Endodermal cell (in vitro differentiated cells): Measurements from ENCODE around the gene IQSEC2. TPM values are rescaled to one million over a fixed set of nuclear protein-coding genes. Genes with fewer than 3 reads are reported as not detected.
A peak's percentile ranks its signal among the peaks of the same experiment; 100 is the strongest.

ENCODE experiments used
- DNase-seq: peaks from one replicate; pipeline ENCODE4 v3.0.0-alpha.2; 2017
- H3K27ac ChIP-seq: 2 replicates; pipeline ENCODE4 v1.5.1; 2013; ENCODE audit warnings: mild to moderate bottlenecking, low read depth, low read length, moderate library complexity
- H3K27me3 ChIP-seq: 2 replicates; pipeline ENCODE4 v1.6.1; 2013; ENCODE audit warnings: mild to moderate bottlenecking, low read length, moderate library complexity; ENCODE audit not compliant: insufficient read depth, control insufficient read depth, poor library complexity, severe bottlenecking
- H3K36me3 ChIP-seq: 2 replicates; pipeline ENCODE4 v1.7.0; 2013; ENCODE audit warnings: mild to moderate bottlenecking, low read length, moderate library complexity; ENCODE audit not compliant: control insufficient read depth, insufficient read depth
- H3K4me1 ChIP-seq: one replicate; pipeline ENCODE4 v1.7.0; 2013; ENCODE audit warnings: low read length; ENCODE audit not compliant: control insufficient read depth, insufficient read depth
- H3K4me3 ChIP-seq: 2 replicates; pipeline ENCODE4 v1.5.1; 2013; ENCODE audit warnings: mild to moderate bottlenecking, low read length, moderate library complexity
- H3K9ac ChIP-seq: 2 replicates; pipeline ENCODE4 v1.6.1; 2013; ENCODE audit warnings: mild to moderate bottlenecking, low read length, moderate library complexity; ENCODE audit not compliant: poor library complexity, severe bottlenecking; ENCODE audit errors: extremely low read depth
- H3K9me3 ChIP-seq: 2 replicates; pipeline ENCODE4 v1.6.1; 2013; ENCODE audit warnings: mild to moderate bottlenecking, low read length, moderate library complexity; ENCODE audit not compliant: control insufficient read depth
- H3K27ac Mint-ChIP-seq: 2 replicates; pipeline ENCODE4 v1.8.0; 2020; ENCODE audit warnings: mixed read lengths
- H3K27me3 Mint-ChIP-seq: 2 replicates; pipeline ENCODE4 v1.8.0; 2021; ENCODE audit warnings: mild to moderate bottlenecking, mixed read lengths; ENCODE audit not compliant: insufficient read depth
- H3K36me3 Mint-ChIP-seq: 2 replicates; pipeline ENCODE4 v1.8.0; 2020; ENCODE audit warnings: low read depth, mixed read lengths
- H3K4me1 Mint-ChIP-seq: 2 replicates; pipeline ENCODE4 v1.8.0; 2020; ENCODE audit warnings: mixed read lengths
- H3K4me3 Mint-ChIP-seq: 2 replicates; pipeline ENCODE4 v1.8.0; 2020; ENCODE audit warnings: mild to moderate bottlenecking, moderate library complexity, mixed read lengths
- H3K9me3 Mint-ChIP-seq: 2 replicates; pipeline ENCODE4 v1.8.0; 2020; ENCODE audit warnings: mild to moderate bottlenecking, mixed read lengths
- WGBS, 2 experiments: methylation state at CpG; one replicate each; pipeline versions ENCODE4 v1.1.5 to v1.1.7; 2013; ENCODE audit warnings: missing lambda C conversion rate in 2 of 2, mixed read lengths in 1 of 2; ENCODE audit not compliant: insufficient coverage in 1 of 2, insufficient read length in 1 of 2; 5-methylcytosine and 5-hydroxymethylcytosine counted together
- total RNA-seq, 2 donors: library from RNA; stranded (reverse); fragmentation: NEBNext Ultra II Directional in 1 of 2; extraction: Animal tissue kit (Norgen Biotek cat#: 25700) in 1 of 2; gene quantifications; 2 replicates in 1 of 2; 3 replicates in 1 of 2; pipeline ENCODE4 v1.2.1, GENCODE V29; 2021
- TF ChIP-seq, protein P1 (sequence below): fragments of 200-600 bp; sonication (generic); conservative IDR thresholded peaks from 2 replicates; pipeline ENCODE4 v1.5.0; 2021; ENCODE audit warnings: antibody characterized with exemption, mild to moderate bottlenecking

IQSEC2 gene
- total RNA-seq, 2 donors from 2014 or later = 14.7 to 18.2 TPM

DNA sequence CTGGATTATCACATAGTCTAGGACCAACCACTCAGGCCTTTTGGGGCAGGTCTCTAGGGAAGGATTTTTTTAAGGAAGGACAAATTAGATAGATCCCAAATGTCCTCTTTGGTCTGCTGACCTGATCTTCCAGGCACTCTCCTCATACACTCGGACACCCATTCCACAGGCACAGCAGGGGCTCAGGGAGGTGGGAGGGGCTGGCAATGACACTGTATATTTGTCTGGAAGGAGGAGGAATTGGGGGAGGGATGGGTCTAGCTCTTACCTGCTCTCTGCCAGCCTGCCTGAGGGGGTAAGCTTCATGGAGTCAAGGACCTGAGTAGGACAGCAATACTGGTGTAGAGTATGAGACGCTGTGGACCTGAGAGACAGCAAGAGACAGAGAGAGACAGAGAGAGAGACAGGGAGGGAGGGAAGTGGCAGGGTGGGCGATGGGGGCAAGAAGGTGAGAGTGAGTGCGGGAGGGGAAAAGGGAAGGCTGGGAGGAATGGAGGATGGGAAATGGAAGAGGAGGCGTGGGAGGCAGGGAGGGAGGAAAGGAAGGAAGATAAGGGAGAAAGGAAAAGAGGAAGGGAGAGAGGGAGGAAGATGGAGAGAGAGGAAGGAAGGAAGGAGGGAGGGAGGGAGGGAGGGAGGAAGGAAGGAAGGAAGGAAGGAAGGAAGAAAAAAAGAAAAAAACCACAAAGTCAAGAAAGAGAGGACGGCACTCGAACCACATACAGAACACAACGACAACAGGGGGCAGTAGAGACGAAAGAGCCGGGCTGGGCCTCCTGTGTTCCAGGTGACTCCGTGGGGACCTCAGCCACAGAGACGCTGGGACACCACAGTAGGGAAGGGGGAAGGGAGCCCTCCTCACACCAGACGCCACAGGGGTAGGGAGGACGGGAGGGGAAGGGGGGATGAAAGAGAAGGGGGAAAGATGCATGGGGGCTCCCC, 1.8 kb downstream of the IQSEC2 start:
- 60 to 69% methylated on average over 1 to 13 of the region's 14 CpGs for WGBS, 2 experiments
- Histone ChIP-seq H3K27me3 (no peaks in the 10 kb centered on the region), H3K4me3 (peak overlapping the region; percentile 45), H3K36me3 (no peaks in the 10 kb centered on the region), H3K9me3 (no peaks in the 10 kb centered on the region), H3K4me1 (no peaks in the 10 kb centered on the region), H3K27ac (no peak overlapping the region), H3K9ac (no peak overlapping the region)
- TF ChIP-seq, protein P1, sequence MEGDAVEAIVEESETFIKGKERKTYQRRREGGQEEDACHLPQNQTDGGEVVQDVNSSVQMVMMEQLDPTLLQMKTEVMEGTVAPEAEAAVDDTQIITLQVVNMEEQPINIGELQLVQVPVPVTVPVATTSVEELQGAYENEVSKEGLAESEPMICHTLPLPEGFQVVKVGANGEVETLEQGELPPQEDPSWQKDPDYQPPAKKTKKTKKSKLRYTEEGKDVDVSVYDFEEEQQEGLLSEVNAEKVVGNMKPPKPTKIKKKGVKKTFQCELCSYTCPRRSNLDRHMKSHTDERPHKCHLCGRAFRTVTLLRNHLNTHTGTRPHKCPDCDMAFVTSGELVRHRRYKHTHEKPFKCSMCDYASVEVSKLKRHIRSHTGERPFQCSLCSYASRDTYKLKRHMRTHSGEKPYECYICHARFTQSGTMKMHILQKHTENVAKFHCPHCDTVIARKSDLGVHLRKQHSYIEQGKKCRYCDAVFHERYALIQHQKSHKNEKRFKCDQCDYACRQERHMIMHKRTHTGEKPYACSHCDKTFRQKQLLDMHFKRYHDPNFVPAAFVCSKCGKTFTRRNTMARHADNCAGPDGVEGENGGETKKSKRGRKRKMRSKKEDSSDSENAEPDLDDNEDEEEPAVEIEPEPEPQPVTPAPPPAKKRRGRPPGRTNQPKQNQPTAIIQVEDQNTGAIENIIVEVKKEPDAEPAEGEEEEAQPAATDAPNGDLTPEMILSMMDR = peak; percentile 38
- peak; percentile 78 for DNase-seq
- H3K9me3 Mint-ChIP-seq = peaks cover 53% of the 10 kb centered on the region
- H3K36me3 Mint-ChIP-seq = no peaks in the 10 kb centered on the region
- H3K4me3 Mint-ChIP-seq = peak overlapping the region; percentile 20
- H3K27me3 Mint-ChIP-seq = no peaks in the 10 kb centered on the region
- H3K4me1 Mint-ChIP-seq = peaks cover 5% of the 10 kb centered on the region
- H3K27ac Mint-ChIP-seq = peak overlapping the region; percentile 83

DNA sequence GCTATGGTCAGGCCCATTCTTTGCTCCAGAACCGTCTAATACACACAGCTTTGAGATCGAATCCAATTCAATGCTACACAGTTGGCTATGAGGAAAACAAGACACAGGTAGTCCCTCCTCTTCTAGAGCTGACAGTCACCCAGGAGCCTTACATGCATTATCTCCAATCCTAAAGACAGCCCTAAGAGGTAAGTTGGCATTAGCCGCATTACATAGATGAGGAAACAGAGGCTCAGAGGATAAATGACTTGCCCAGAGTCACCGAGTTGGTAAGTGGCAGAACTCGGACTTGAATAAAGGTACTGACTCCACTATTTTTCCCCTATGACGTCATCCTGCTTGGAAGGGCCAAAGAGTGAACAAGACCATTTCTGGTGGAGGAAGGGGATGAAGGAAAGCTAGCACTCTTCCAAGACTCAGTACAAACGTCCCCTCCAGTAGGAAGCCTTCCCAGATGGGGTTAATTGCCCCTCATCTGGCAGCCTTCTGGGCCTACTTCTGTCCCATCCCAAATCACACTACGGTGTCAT, 8.5 kb downstream of the IQSEC2 start:
- Mint-ChIP-seq H3K9me3 (peaks cover 37% of the 10 kb centered on the region), H3K27ac (no peak overlapping the region), H3K4me1 (no peaks in the 10 kb centered on the region), H3K27me3 (no peaks in the 10 kb centered on the region), H3K4me3 (no peak overlapping the region), H3K36me3 (no peaks in the 10 kb centered on the region)
- Histone ChIP-seq H3K36me3 (no peaks in the 10 kb centered on the region), H3K9ac (no peak overlapping the region), H3K9me3 (no peaks in the 10 kb centered on the region), H3K27ac (no peak overlapping the region), H3K4me3 (no peak overlapping the region), H3K27me3 (no peaks in the 10 kb centered on the region), H3K4me1 (no peaks in the 10 kb centered on the region)
- 88 to 100% methylated on average over 2 to 7 of the region's 8 CpGs for WGBS, 2 experiments
- TF ChIP-seq, protein P1 = no peak
- DNase-seq = no peak

DNA sequence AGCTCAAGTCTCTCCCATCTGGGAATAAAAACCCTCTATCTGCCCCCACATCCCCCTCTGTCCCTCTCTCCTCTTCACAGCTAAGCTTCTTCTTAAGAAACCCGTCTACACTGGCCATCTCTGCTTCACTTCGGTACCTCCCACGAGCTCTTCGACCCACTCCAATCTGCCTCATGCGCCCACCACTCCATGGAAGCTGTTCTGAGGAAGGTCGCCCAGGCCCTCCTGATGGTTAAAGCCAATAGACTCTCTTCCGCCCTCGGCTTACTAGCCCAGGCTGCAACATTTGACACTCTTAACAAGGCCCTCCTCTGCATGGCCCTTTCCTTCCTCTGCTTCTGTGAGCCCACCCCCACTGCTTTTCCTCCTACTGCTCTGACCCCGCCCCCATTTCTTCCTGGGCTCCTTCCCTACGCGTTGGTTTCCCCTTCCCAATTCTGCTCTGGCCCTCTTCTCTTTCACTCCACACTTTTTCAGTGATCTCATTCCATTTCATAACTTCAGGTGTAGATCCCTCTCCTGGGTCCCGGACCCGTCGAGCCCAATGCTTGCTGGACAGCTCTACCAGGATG, 11.8 kb downstream of the IQSEC2 start:
- Histone ChIP-seq H3K27me3 (no peaks in the 10 kb centered on the region), H3K9me3 (no peaks in the 10 kb centered on the region), H3K4me1 (no peaks in the 10 kb centered on the region), H3K9ac (no peak overlapping the region), H3K4me3 (no peak overlapping the region), H3K27ac (no peak overlapping the region), H3K36me3 (no peaks in the 10 kb centered on the region)
- no peak overlapping the region for H3K4me3 Mint-ChIP-seq
- H3K9me3 Mint-ChIP-seq = peaks cover 43% of the 10 kb centered on the region
- H3K27ac Mint-ChIP-seq = no peak overlapping the region
- no peak for DNase-seq
- TF ChIP-seq, protein P1 = no peak
- H3K36me3 Mint-ChIP-seq = peaks cover 3% of the 10 kb centered on the region
- WGBS, 2 experiments = 88 to 100% methylated on average over 4 to 14 of the region's 14 CpGs
- H3K27me3 Mint-ChIP-seq = no peaks in the 10 kb centered on the region
- H3K4me1 Mint-ChIP-seq = no peaks in the 10 kb centered on the region
